IPS-11a (cell line): ENCODE data around the gene SHROOM2.
"Not testable (repeated sequence)": the region's sequence is repeated elsewhere in the genome, so short reads cannot be mapped to it uniquely, and the experiment has no call there.

Experiments
- H3K4me3 ChIP-seq: one replicate; pipeline ENCODE4 v1.5.1; 2013; ENCODE audit warnings: low read depth, low read length, control low read depth

SHROOM2 gene

DNA sequence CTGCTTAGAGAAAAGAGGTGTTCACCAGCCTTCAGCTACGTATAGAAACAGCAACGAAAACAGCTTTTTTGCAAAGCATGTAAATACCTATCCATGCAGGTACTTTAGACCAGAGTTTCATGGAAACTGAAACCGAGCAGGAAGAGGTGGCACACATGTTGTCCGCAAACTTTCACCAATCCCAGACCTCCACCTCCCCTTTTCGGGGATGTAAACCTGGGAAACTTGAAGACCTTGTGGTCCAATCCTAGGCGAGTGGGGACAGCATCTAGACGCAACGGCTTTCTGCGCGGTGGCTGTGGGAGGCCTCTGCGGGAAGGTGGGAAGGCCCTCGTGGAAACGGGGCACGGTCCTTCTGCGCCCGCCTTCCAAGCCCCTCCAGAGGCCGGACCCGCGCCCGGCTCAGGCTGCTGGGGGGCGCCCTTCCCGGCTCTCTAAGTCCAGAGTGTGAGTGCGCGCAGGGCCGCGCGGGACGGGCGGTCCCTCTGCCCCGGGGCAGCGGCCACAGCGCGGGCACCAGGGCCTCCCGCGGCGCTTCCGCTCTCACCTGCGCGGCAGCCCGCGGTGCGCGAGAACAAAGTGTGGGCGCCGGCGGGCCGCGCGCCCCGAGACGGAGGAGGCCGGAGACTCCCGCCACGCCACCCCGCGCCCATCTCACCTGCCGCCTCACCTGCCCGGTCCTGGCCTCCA, 830 bp upstream of the SHROOM2 start:
- peak overlapping the region; percentile 48 for H3K4me3 ChIP-seq

DNA sequence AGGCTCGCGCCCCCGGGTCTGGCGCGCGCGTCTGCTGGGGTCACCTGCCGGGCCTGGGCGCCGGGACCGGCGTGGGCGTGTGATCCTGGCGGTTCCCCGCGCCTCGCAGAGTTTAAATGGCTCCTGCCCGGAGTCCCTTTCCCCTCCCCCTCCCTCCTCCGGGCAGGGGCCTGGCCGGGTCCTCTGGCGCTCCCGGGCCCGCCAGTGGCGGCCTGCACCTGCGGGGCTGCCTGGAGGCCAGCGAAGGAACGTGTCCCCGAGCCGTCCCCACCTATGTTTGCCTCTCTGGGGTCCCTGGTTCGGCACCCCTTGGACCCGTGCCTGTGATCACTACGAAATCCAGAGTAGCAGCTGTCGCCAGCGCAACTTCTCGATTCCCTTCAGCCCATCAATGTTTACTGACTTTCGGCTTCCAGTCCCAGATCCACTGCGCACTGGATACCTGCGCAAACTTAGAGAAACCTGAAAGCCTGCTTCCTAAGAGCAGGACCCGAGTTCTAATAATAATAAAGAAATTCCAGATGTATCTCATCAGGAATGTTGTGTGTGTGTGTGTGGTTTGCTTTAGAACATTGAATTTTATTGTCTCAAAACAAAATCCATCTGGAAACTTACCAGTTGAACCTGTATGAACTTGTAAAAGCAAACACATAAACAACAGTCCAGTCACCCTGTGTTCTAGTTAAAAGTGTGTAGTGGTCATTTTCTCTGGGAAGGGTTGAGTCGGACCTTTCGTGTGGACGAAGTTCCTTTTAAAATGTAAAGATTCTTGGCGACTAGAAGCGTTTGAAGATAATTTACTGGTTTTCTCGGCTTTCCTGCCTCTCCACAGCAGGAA, 788 bp downstream of the SHROOM2 start:
- H3K4me3 ChIP-seq = peak overlapping the region; percentile 54

DNA sequence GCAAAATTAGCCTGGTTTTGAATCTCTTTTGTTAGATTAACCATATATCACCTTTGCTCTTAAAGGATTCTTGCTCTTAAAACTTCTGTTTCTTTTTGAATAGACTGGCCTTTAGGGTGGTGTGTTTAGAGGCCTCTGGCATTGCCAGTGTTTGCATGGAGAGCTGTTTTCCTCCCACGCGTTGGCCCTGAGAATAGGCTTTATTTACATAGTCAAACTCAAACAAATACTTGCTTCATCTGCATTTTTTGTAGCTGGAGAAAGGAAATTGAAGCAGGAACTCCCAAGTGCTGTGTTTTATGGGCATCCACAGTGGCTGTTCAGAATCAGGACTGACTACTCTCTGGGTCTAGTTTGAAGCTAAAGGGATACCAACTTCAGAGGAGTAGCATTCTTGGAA, 2.7 kb downstream of the SHROOM2 start:
- H3K4me3 ChIP-seq = no peak overlapping the region

DNA sequence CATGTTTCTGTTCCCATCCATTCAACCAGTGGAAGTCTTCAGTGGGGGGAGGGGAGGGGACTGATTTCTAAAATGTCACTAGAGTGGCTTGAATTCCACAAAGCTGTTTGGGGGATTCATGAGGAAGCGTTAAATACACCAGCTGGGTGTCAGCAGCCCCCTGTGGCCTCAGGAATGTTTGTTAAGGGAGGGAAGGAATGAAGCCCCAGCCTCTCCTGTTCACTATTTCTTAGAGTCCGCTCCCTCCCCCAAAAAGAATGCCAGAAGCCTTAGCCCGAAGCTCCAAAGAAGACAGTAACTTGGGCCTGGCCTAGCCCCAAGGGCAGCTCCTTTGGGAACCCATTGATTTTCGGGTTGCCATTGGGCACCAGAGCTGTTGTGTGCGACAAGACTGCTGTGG, 3.3 kb downstream of the SHROOM2 start:
- H3K4me3 ChIP-seq = no peak overlapping the region

DNA sequence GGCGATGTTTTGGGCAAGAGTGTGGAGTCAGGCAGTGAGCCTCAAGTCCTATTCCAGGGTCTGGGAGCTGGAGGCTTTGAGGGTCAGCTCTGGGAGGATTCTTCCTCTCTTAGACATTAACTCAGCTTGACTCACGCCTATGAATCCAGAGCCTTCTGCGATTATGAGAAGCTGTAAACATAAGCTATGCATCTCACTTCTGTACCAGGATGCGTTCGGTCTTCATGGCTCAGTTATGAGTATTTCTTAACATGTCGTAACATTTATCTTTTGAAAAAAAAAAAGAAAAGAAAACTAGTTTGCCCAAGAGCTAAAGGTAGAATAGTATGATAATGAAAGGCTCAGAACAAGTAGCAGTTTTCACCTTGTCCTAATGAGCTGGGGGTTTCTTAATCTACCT, 4.6 kb downstream of the SHROOM2 start:
- no peak overlapping the region for H3K4me3 ChIP-seq

DNA sequence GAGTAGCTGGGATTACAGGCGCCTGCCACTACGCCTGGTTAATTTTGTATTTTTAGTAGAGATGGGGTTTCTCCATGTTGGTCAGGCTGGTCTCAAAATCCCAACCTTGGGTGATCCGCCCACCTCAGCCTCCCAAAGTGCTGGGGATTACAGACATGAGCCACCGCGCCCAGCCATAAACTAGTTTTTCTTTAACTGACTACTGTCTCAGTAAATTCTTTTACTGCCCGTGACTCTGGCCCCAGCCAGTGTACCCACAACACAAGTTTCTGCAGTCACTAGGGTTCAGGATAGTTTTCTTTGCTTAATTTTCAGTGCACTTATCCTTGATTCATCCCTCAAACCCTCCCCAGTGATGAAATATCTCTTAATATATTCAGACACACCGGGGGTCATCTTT, 8.3 kb downstream of the SHROOM2 start:
- no peak overlapping the region for H3K4me3 ChIP-seq

DNA sequence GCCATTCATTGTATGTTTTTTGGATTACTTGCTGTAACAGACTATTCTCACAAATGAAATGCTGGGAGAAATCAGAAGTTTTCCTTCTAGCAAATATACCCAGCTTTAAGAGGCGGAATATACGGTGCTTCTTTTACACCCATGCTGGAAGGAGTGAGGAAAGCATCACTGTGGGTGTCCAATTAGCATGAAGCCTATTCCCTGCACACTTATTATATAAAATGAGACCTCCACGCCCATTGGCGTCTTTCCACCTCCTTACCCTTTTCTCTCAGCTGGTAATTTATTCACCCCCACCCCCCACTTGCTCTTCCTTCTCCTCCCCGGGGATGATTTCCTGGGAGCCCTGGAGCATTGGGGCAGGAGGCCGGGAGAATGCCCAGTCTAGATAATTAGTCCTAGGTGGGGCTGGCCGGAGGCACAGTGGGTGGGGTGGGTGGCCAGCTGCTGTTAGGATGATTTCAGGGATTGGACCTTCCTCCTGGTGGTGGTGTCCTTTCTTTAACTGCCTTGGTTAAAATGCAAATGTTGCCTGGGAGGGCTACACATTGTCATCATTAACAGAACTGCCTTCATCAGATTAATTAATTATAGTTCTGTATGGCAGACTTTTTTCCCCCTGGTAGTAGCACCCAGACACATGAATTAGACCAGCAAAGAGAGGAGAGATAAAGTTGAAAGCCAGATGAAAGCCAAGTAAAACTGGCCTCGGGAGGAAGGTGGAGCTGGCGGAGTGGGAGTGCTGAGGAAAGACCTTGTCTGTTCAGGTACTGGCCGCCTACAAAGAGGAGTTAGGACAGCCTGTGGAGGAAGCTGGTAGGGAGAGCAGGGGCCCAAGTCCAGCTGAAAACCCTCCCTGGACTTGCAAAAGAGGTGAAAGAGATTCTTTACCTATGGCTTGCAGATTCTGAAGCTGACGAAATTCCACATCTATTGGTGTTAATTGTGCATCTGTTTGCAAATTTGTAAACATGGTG, 11.4 kb downstream of the SHROOM2 start:
- no peak overlapping the region for H3K4me3 ChIP-seq

DNA sequence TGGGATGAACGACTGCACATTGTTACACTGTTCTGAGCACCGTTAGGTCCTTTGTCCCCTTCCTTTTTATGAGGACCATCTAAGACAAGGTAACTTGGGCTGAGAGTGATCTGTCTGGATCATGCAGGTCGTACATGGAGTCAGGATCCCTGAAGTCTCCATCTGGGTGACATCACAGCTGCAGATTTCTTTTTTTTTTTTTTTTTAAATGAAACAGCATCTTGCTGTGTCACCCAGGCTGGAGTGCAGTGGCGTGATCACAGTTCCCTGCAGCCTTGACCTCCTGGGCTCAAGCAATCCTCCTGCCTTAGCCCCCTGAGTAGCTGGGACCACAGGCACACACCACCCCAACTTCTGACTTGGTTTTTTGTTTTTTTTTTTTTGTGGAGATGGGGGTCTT, 16.5 kb downstream of the SHROOM2 start:
- no peak overlapping the region for H3K4me3 ChIP-seq

DNA sequence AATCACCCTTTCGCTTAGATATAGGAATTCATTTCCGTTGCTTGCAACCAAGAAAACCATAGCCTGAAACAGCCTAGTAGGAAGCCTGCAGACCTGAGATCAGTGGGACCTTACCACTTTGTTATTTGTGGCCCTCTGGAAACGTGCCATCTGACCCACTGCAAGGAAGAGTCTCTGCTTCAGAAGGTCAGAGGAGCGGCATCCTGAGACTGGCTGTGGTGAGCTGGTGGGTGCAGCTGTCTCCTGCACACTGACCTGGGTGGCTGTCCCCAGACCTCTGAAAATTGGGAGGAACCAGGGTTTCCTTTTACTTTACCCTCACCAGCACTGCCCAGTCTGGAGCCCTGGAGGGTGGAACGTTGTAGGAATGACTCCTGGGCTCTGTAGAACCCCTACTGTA, 18.2 kb downstream of the SHROOM2 start:
- H3K4me3 ChIP-seq = no peak overlapping the region

DNA sequence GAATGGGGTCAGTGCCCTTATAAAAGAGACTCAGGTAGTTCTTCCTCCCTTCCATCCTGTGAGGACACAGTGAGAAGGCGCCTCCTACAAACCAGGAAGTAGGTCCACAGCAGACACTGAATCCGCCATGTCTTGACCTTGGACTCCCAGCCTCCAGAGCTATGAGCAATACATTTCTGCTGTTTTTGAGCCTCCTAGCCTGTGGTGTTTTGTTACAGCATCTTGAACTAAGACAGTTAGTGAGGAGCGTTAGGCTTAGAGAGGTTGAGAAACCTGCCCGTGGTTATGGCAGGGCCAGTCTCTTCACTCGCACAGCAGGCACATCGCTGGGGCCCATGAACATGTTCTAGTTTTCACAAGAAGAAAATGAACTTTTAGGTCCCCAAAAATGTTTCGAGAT, 19.7 kb downstream of the SHROOM2 start:
- no peak overlapping the region for H3K4me3 ChIP-seq

DNA sequence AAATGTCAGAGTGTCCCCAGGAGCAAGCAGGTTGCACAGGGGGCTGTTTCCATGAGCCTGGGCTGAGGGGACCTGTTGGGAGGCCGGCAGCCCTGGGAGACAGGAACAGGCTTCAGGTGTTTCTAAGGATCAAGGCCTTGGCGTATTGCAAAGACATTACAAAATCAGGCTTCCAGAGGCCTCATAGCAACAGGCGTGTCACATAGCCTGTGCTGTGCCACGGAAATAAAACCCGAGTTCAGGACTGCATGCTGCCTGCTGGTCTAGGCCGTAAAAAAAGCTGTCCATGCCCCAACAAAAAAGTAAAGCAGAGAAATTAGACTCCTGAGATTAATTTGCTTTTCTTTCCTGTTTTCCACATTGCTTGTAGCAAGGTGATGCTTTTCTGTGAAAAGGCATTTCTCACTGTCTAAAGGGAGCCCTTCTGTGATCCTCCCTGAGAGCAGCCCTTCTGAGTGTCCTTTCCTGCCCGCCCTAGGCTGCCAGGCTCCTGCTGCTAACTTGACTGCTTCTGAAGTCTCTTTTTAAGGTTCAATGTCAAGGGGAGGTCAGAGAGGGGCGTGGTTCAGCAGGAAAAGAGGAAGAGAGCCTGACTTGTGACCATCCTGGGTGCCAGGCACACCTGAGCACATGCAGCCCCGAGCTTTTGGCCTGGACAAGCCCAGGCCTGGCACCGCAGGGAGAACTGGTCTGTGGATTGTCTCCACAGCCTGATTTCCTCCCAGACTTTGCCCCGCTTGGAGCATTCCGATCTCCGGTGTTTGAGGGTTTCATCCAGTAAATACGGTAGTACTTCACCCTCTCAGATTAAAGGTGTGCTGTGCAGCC, 21.3 kb downstream of the SHROOM2 start:
- no peak overlapping the region for H3K4me3 ChIP-seq

DNA sequence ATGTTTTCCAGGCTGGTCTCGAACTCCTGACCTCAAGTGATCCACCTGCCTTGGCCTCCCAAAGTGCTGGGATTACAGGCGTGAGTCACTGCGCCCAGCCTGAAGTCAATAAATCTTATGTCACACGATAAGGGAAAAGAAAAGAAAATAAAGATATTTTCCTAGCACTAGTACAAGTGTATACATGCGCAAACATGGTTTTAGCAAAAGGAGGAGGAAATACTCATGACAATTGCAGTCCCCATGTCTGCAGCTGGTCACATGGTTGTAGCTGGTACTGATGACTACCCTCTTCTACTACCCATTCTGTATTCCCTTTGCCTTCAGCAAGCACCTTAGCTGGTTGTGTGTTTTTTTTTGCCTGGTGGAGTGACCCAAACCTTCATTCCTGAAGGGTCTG, 23.6 kb downstream of the SHROOM2 start:
- H3K4me3 ChIP-seq = not testable (repeated sequence)

DNA sequence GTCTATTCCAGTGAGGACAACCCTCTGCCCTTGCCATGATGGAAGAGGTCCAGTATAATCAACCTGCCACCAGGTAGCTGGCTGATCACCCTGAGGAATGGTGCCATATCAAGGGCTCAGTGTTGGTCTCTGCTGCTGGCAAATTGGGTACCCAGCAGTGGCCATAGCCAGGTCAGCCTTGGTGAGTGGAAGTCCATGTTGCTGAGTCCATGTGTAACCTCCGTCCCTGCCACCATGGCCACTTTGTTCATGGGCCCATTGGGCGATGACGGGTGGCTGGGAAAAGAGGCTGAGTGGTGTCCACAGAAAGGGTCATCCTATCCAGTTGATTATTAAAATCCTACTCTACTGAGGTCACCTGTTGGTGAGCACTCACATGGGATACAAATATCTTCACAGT, 24.9 kb downstream of the SHROOM2 start:
- H3K4me3 ChIP-seq = not testable (repeated sequence)

DNA sequence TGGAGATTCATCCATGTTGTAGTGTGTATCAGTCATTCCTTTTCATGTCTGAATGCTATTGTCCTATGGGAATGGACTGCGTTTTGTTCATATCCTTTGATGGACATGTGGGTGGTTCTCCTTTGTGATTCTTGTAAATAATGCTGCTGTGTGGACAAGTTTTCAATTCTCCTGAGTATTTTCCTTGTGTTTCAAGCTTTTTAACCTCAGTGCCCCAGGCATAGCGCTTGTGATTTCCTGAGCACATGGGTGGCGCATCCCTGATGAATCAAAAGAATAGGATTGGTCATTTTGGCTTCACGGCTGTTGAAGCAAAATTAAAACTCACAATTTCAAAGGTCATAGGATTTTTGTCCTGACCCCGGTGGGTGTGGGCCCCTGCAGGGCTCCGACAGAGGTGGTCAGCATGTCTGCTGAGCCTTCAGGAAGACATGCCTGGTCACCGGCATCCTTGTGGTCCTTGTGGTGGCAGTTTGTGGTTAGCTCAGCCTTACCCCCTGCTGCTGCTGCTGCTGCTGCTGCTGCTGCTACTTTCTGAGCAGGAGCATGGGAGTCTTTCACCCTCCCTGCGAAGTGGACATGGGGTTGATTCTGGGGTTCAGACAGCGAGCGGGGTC, 30.0 kb downstream of the SHROOM2 start:
- H3K4me3 ChIP-seq = no peak overlapping the region

DNA sequence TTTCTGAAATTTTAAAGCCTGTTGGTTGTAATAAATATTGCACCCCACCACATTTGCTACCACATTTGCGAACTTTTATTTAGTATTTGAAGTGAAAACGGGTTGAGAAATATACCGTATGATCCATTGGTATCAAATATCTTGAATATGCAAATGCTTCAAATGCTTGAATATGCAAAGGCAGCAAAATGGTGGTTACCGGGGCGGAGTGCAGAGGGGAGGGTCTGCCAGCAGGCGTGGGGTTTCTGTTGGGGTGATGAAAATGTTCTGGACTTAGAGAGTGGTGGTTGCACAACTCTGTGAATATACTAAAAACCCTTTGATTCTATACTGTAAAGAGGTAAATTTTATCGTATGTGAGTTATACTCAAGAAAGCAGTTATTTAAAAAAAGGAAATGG, 35.3 kb downstream of the SHROOM2 start:
- H3K4me3 ChIP-seq = no peak overlapping the region

DNA sequence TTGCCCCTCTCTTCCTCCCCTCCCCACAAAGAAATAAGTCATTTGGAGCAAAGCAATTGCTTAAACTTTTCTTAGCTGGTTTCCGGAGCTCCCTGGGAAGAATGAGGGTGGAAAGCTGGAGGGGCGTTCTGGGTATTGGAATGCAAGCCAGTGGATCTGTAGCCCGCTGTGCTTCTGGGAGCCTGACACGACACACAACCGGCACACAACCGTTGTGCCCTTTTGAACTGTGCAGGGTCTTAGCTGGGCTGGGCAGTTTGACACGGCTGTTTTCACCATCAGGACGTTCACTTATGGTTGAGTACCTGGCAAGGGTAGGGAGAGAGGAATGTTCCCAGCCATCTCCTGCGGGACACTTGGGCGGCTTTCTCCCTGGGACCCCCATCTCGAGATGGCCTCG, 38.3 kb downstream of the SHROOM2 start:
- no peak overlapping the region for H3K4me3 ChIP-seq

DNA sequence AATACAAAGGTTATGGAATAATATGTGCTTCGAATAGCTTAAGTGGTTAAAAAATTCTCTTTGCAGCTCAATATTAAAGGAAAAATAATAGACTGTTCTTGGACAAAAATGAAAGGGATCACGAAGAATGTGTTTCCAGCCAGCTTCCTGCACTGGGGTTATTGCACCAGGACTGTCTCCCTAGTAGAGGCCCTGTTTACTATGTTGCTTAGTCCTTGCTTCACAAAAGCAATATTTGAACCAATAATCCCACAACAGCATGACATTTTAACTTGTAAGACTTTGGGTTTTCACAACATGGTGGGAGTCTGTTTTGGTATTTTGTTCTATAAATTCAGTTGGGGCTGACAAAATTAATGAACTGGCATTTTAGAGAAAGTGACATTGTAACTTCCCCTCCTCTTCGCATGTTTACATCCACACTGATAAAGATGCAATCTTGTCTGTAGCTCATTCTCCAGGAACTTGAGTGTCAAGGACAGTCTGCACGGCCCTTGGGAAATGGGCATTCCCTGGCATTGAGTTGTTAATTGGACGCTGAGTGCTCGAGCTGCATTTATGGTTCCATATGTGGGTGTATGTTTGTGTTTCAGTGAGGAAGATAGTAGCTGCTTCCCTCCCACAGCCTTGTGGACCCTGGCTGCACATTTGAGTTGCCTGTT, 39.0 kb downstream of the SHROOM2 start:
- H3K4me3 ChIP-seq = no peak overlapping the region

DNA sequence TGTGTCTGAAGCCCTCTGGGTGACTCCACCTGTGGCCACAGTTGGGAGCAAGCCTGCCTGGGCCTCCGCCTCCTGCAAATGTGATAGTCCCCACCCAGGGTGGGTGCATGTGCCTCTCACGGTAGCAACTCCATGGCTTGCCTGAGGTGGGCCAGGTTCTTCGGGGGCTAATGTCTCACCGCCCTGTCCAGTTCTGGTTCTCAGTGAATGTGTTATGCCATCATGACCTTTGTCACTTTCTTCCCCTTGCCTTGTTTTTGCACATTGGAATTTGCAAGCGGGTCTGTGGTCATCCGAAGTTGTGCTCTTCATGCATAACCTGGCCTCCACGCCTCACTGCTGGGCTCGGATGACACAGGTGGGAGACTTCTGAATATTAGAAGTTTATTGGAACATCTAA, 39.7 kb downstream of the SHROOM2 start:
- no peak overlapping the region for H3K4me3 ChIP-seq
